GM23338 (cell line): Measurements from ENCODE around the gene NDUFB4.

Experiments used
- CREB1 ChIP-seq: fragments of 250-450 bp; sonication (Bioruptor Pico); IDR thresholded peaks from 2 replicates; pipeline ENCODE4 v1.5.0; 2020; ENCODE audit warnings: low read depth, mild to moderate bottlenecking, moderate library complexity
- EZH2 ChIP-seq: fragments of 200-600 bp; sonication (generic); IDR thresholded peaks from one replicate; pipeline ENCODE4 v1.8.0; 2017; ENCODE audit warnings: antibody characterized with exemption, mild to moderate bottlenecking, low read depth; ENCODE audit not compliant: unreplicated experiment
- EZH2phosphoT487 ChIP-seq: fragments of 200-600 bp; sonication (generic); IDR thresholded peaks from one replicate; pipeline ENCODE4 v1.8.1; 2018; ENCODE audit warnings: antibody characterized with exemption; ENCODE audit not compliant: unreplicated experiment
- JUNB ChIP-seq: IDR thresholded peaks from one replicate; pipeline ENCODE4 v1.6.1; 2016; ENCODE audit warnings: antibody characterized with exemption; ENCODE audit not compliant: unreplicated experiment
- POLR2AphosphoS5 ChIP-seq: IDR thresholded peaks from 2 replicates; pipeline ENCODE4 v1.6.1; 2016; ENCODE audit warnings: antibody characterized with exemption, low read depth
- STAT1 ChIP-seq: IDR thresholded peaks from one replicate; pipeline ENCODE4 v1.6.1; 2016; ENCODE audit warnings: antibody characterized with exemption; ENCODE audit not compliant: unreplicated experiment
- TF ChIP-seq, protein P1 (sequence below), 2 experiments: fragments of 200-600 bp in 1 of 2; sonication (generic) in 1 of 2; conservative IDR thresholded peaks; 2 replicates each; pipeline versions ENCODE4 v1.5.1 to v1.6.1; 2016 to 2017; ENCODE audit warnings: antibody characterized with exemption in 2 of 2, low read depth in 2 of 2, mild to moderate bottlenecking in 2 of 2, moderate library complexity in 1 of 2
- TF ChIP-seq, protein P2 (sequence below): IDR thresholded peaks from one replicate; pipeline ENCODE4 v1.6.1; 2018; ENCODE audit warnings: antibody characterized with exemption; ENCODE audit not compliant: unreplicated experiment
- TF ChIP-seq, protein P3 (sequence below): fragments of 250-450 bp; sonication (Bioruptor Pico); IDR thresholded peaks from 2 replicates; pipeline ENCODE4 v1.5.0; 2020; ENCODE audit warnings: mild to moderate bottlenecking, moderate library complexity
- TF ChIP-seq, protein P4 (sequence below): IDR thresholded peaks from 2 replicates; pipeline ENCODE4 v1.6.1; 2016; ENCODE audit warnings: antibody characterized with exemption

DNA sequence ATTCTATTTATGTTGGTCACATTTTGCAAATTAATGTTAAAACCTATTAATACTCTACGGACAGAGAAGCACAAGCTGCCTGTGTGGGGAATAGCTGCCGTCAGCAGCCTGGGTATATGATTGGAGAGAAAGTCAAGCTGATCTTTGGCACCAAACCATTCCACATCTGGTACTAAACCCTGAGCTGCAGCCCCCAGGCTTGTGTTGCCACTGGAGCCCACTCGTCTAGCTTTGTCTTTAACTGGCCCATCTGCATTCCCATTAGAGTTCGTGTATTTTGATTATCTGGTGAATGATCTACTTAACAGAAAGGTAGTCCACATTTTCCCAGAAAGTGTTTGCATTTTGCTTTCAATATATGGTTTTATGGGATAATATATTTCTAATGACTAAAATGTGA is 5.4 kb downstream of the NDUFB4 start:
- TF ChIP-seq, protein P1, sequence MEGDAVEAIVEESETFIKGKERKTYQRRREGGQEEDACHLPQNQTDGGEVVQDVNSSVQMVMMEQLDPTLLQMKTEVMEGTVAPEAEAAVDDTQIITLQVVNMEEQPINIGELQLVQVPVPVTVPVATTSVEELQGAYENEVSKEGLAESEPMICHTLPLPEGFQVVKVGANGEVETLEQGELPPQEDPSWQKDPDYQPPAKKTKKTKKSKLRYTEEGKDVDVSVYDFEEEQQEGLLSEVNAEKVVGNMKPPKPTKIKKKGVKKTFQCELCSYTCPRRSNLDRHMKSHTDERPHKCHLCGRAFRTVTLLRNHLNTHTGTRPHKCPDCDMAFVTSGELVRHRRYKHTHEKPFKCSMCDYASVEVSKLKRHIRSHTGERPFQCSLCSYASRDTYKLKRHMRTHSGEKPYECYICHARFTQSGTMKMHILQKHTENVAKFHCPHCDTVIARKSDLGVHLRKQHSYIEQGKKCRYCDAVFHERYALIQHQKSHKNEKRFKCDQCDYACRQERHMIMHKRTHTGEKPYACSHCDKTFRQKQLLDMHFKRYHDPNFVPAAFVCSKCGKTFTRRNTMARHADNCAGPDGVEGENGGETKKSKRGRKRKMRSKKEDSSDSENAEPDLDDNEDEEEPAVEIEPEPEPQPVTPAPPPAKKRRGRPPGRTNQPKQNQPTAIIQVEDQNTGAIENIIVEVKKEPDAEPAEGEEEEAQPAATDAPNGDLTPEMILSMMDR (conservative IDR thresholded peaks at IDR 0.05; ENCODE audit: low read depth in 2 of 2) = no peak
- TF ChIP-seq, protein P2, sequence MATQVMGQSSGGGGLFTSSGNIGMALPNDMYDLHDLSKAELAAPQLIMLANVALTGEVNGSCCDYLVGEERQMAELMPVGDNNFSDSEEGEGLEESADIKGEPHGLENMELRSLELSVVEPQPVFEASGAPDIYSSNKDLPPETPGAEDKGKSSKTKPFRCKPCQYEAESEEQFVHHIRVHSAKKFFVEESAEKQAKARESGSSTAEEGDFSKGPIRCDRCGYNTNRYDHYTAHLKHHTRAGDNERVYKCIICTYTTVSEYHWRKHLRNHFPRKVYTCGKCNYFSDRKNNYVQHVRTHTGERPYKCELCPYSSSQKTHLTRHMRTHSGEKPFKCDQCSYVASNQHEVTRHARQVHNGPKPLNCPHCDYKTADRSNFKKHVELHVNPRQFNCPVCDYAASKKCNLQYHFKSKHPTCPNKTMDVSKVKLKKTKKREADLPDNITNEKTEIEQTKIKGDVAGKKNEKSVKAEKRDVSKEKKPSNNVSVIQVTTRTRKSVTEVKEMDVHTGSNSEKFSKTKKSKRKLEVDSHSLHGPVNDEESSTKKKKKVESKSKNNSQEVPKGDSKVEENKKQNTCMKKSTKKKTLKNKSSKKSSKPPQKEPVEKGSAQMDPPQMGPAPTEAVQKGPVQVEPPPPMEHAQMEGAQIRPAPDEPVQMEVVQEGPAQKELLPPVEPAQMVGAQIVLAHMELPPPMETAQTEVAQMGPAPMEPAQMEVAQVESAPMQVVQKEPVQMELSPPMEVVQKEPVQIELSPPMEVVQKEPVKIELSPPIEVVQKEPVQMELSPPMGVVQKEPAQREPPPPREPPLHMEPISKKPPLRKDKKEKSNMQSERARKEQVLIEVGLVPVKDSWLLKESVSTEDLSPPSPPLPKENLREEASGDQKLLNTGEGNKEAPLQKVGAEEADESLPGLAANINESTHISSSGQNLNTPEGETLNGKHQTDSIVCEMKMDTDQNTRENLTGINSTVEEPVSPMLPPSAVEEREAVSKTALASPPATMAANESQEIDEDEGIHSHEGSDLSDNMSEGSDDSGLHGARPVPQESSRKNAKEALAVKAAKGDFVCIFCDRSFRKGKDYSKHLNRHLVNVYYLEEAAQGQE = no peak
- no peak for TF ChIP-seq POLR2AphosphoS5
- no peak for TF ChIP-seq EZH2
- no peak for TF ChIP-seq JUNB
- no peak for TF ChIP-seq EZH2phosphoT487
- no peak for TF ChIP-seq CREB1 (CRISPR knock-in tag)
- TF ChIP-seq, protein P3, sequence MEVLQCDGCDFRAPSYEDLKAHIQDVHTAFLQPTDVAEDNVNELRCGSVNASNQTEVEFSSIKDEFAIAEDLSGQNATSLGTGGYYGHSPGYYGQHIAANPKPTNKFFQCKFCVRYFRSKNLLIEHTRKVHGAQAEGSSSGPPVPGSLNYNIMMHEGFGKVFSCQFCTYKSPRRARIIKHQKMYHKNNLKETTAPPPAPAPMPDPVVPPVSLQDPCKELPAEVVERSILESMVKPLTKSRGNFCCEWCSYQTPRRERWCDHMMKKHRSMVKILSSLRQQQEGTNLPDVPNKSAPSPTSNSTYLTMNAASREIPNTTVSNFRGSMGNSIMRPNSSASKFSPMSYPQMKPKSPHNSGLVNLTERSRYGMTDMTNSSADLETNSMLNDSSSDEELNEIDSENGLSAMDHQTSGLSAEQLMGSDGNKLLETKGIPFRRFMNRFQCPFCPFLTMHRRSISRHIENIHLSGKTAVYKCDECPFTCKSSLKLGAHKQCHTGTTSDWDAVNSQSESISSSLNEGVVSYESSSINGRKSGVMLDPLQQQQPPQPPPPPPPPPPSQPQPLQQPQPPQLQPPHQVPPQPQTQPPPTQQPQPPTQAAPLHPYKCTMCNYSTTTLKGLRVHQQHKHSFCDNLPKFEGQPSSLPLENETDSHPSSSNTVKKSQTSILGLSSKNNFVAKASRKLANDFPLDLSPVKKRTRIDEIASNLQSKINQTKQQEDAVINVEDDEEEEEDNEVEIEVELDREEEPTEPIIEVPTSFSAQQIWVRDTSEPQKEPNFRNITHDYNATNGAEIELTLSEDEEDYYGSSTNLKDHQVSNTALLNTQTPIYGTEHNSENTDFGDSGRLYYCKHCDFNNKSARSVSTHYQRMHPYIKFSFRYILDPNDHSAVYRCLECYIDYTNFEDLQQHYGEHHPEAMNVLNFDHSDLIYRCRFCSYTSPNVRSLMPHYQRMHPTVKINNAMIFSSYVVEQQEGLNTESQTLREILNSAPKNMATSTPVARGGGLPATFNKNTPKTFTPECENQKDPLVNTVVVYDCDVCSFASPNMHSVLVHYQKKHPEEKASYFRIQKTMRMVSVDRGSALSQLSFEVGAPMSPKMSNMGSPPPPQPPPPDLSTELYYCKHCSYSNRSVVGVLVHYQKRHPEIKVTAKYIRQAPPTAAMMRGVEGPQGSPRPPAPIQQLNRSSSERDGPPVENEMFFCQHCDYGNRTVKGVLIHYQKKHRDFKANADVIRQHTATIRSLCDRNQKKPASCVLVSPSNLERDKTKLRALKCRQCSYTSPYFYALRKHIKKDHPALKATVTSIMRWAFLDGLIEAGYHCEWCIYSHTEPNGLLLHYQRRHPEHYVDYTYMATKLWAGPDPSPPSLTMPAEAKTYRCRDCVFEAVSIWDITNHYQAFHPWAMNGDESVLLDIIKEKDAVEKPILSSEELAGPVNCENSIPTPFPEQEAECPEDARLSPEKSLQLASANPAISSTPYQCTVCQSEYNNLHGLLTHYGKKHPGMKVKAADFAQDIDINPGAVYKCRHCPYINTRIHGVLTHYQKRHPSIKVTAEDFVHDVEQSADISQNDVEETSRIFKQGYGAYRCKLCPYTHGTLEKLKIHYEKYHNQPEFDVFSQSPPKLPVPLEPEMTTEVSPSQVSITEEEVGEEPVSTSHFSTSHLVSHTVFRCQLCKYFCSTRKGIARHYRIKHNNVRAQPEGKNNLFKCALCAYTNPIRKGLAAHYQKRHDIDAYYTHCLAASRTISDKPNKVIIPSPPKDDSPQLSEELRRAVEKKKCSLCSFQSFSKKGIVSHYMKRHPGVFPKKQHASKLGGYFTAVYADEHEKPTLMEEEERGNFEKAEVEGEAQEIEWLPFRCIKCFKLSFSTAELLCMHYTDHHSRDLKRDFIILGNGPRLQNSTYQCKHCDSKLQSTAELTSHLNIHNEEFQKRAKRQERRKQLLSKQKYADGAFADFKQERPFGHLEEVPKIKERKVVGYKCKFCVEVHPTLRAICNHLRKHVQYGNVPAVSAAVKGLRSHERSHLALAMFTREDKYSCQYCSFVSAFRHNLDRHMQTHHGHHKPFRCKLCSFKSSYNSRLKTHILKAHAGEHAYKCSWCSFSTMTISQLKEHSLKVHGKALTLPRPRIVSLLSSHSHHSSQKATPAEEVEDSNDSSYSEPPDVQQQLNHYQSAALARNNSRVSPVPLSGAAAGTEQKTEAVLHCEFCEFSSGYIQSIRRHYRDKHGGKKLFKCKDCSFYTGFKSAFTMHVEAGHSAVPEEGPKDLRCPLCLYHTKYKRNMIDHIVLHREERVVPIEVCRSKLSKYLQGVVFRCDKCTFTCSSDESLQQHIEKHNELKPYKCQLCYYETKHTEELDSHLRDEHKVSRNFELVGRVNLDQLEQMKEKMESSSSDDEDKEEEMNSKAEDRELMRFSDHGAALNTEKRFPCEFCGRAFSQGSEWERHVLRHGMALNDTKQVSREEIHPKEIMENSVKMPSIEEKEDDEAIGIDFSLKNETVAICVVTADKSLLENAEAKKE (CRISPR knock-in tag) = no peak
- no peak for TF ChIP-seq STAT1
- TF ChIP-seq, protein P4, sequence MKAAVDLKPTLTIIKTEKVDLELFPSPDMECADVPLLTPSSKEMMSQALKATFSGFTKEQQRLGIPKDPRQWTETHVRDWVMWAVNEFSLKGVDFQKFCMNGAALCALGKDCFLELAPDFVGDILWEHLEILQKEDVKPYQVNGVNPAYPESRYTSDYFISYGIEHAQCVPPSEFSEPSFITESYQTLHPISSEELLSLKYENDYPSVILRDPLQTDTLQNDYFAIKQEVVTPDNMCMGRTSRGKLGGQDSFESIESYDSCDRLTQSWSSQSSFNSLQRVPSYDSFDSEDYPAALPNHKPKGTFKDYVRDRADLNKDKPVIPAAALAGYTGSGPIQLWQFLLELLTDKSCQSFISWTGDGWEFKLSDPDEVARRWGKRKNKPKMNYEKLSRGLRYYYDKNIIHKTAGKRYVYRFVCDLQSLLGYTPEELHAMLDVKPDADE = no peak
